SJSA1 (cell line): Measurements from ENCODE around the gene IGF2. TPM values are rescaled to one million over a fixed set of nuclear protein-coding genes. Genes with fewer than 3 reads are reported as not detected.
"Not testable (repeated sequence)": the region's sequence is repeated elsewhere in the genome, so short reads cannot be mapped to it uniquely, and the experiment has no call there.

Experiments
- DNase-seq, 2 experiments: peaks; one replicate each; pipeline ENCODE4 v3.0.0-alpha.2; 2015 to 2020; ENCODE audit warnings: low spot score in 2 of 2, low read depth in 1 of 2
- H3K27ac ChIP-seq: fragments of 250-450 bp; sonication (Bioruptor Pico); 2 replicates; pipeline ENCODE4 v1.5.1; 2020; ENCODE audit warnings: mild to moderate bottlenecking, moderate library complexity
- H3K27me3 ChIP-seq: fragments of 250-450 bp; sonication (Bioruptor Pico); replicated peaks from 2 replicates; pipeline ENCODE4 v1.5.1; 2020; ENCODE audit warnings: mild to moderate bottlenecking, moderate library complexity
- H3K36me3 ChIP-seq: fragments of 250-450 bp; sonication (Bioruptor Pico); 2 replicates; pipeline ENCODE4 v1.5.1; 2020; ENCODE audit warnings: mild to moderate bottlenecking
- H3K4me1 ChIP-seq: fragments of 250-450 bp; sonication (Bioruptor Pico); replicated peaks from 2 replicates; pipeline ENCODE4 v1.6.1; 2021; ENCODE audit warnings: mild to moderate bottlenecking
- H3K4me3 ChIP-seq: fragments of 250-450 bp; sonication (Bioruptor Pico); 2 replicates; pipeline ENCODE4 v1.5.1; 2020; ENCODE audit warnings: mild to moderate bottlenecking
- H3K9me3 ChIP-seq: fragments of 250-450 bp; sonication (Bioruptor Pico); replicated peaks from 2 replicates; pipeline ENCODE4 v1.5.1; 2020; ENCODE audit warnings: mild to moderate bottlenecking
- total RNA-seq: library from RNA; depleted of rRNA; stranded (reverse); fragments of >200 nt; shearing (Covaris generic); gene quantifications from 2 replicates; pipeline ENCODE4 v1.2.3, GENCODE V29; 2014

Gene IGF2
- total RNA-seq, 1 experiment from 2014 or later, result 31.5 TPM

GRCh38 chr11:2133241-2134021, 5.8 kb downstream of the IGF2 start:
- Histone ChIP-seq H3K4me1 (peaks cover 22% of the 10 kb centered on the region), H3K27me3 (peaks cover 20% of the 10 kb centered on the region), H3K9me3 (peaks cover 2% of the 10 kb centered on the region; the same call in 1 of the 2 replicates), H3K27ac (no peak overlapping the region), H3K4me3 (no peak overlapping the region), H3K36me3 (peaks cover 61% of the 10 kb centered on the region)
- DNase-seq, result no peak

- Histone ChIP-seq H3K4me1 (peaks cover 19% of the 10 kb centered on the region), H3K27ac (no peak overlapping the region), H3K9me3 (peaks cover 2% of the 10 kb centered on the region; the same call in 1 of the 2 replicates), H3K27me3 (peaks cover 20% of the 10 kb centered on the region), H3K36me3 (peaks cover 61% of the 10 kb centered on the region), H3K4me3 (no peak overlapping the region)
- DNase-seq, result no peak
These were observed 6.3 kb downstream of the IGF2 start for GRCh38 chr11:2132874-2133240.

GRCh38 chr11:2132246-2132645, 6.9 kb downstream of the IGF2 start:
- no peaks in the 10 kb centered on the region for H3K9me3 ChIP-seq
- H3K4me1 ChIP-seq, result peaks cover 13% of the 10 kb centered on the region
- no peak overlapping the region for H3K27ac ChIP-seq
- peaks cover 14% of the 10 kb centered on the region for H3K27me3 ChIP-seq
- H3K4me3 ChIP-seq, result no peak overlapping the region
- DNase-seq, result no peak
- peaks cover 61% of the 10 kb centered on the region for H3K36me3 ChIP-seq

GRCh38 chr11:2131371-2132236, 7.6 kb downstream of the IGF2 start:
- peaks cover 14% of the 10 kb centered on the region; the same call in 1 of the 2 replicates for H3K27me3 ChIP-seq
- H3K4me3 ChIP-seq, result no peak overlapping the region
- peaks cover 56% of the 10 kb centered on the region for H3K36me3 ChIP-seq
- peaks cover 7% of the 10 kb centered on the region for H3K4me1 ChIP-seq
- DNase-seq, result no peak
- no peak overlapping the region for H3K27ac ChIP-seq
- H3K9me3 ChIP-seq, result no peaks in the 10 kb centered on the region

GRCh38 chr11:2130881-2131352, 8.3 kb downstream of the IGF2 start:
- no peaks in the 10 kb centered on the region; the same call in 1 of the 2 replicates for H3K4me1 ChIP-seq
- peaks cover 14% of the 10 kb centered on the region; the same call in 1 of the 2 replicates for H3K27me3 ChIP-seq
- H3K9me3 ChIP-seq, result no peaks in the 10 kb centered on the region
- H3K27ac ChIP-seq, result no peak overlapping the region
- no peak overlapping the region for H3K4me3 ChIP-seq
- H3K36me3 ChIP-seq, result peaks cover 50% of the 10 kb centered on the region
- no peak for DNase-seq

- no peak for DNase-seq
- H3K9me3 ChIP-seq, result no peaks in the 10 kb centered on the region
- peaks cover 14% of the 10 kb centered on the region; the same call in 1 of the 2 replicates for H3K27me3 ChIP-seq
- H3K36me3 ChIP-seq, result peaks cover 45% of the 10 kb centered on the region
- no peaks in the 10 kb centered on the region for H3K4me1 ChIP-seq
- no peak overlapping the region for H3K4me3 ChIP-seq
- no peak overlapping the region for H3K27ac ChIP-seq
These were observed 9.4 kb downstream of the IGF2 start for GRCh38 chr11:2129699-2130366.

GRCh38 chr11:2129308-2129698, 9.9 kb downstream of the IGF2 start:
- H3K27ac ChIP-seq, result no peak overlapping the region
- H3K36me3 ChIP-seq, result peaks cover 41% of the 10 kb centered on the region
- DNase-seq, result no peak
- no peaks in the 10 kb centered on the region for H3K4me1 ChIP-seq
- no peaks in the 10 kb centered on the region for H3K9me3 ChIP-seq
- peaks cover 14% of the 10 kb centered on the region; the same call in 1 of the 2 replicates for H3K27me3 ChIP-seq
- no peak overlapping the region for H3K4me3 ChIP-seq

GRCh38 chr11:2128511-2129307, 10.5 kb downstream of the IGF2 start:
- Histone ChIP-seq H3K4me3 (no peak overlapping the region), H3K27ac (no peak overlapping the region), H3K36me3 (peaks cover 35% of the 10 kb centered on the region), H3K9me3 (no peaks in the 10 kb centered on the region), H3K27me3 (peaks cover 12% of the 10 kb centered on the region; the same call in 1 of the 2 replicates), H3K4me1 (no peaks in the 10 kb centered on the region)
- no peak for DNase-seq

GRCh38 chr11:2128130-2128510, 11.1 kb downstream of the IGF2 start:
- no peak overlapping the region for H3K27ac ChIP-seq
- H3K36me3 ChIP-seq, result peaks cover 29% of the 10 kb centered on the region

GRCh38 chr11:2127482-2128129, 11.6 kb downstream of the IGF2 start:
- DNase-seq, result no peak
- H3K9me3 ChIP-seq, result no peaks in the 10 kb centered on the region

More at GRCh38 chr11:2128130-2128510, 11.1 kb downstream of the IGF2 start:
- peaks cover 6% of the 10 kb centered on the region; the same call in 1 of the 2 replicates for H3K27me3 ChIP-seq
- peaks cover 6% of the 10 kb centered on the region for H3K4me1 ChIP-seq
- no peaks in the 10 kb centered on the region for H3K9me3 ChIP-seq
- DNase-seq, result no peak
- no peak overlapping the region for H3K4me3 ChIP-seq

GRCh38 chr11:2126520-2127085, 12.6 kb downstream of the IGF2 start:
- DNase-seq, result no peak
- no peak overlapping the region for H3K27ac ChIP-seq
- no peaks in the 10 kb centered on the region for H3K27me3 ChIP-seq
- H3K4me1 ChIP-seq, result peaks cover 19% of the 10 kb centered on the region
- H3K36me3 ChIP-seq, result peaks cover 17% of the 10 kb centered on the region
- no peaks in the 10 kb centered on the region for H3K9me3 ChIP-seq
- H3K4me3 ChIP-seq, result no peak overlapping the region

More at GRCh38 chr11:2127482-2128129, 11.6 kb downstream of the IGF2 start:
- Histone ChIP-seq H3K27ac (no peak overlapping the region), H3K4me1 (peaks cover 9% of the 10 kb centered on the region), H3K27me3 (peaks cover under 1% of the 10 kb centered on the region; the same call in 1 of the 2 replicates), H3K4me3 (no peak overlapping the region), H3K36me3 (peaks cover 24% of the 10 kb centered on the region)

- not testable (repeated sequence) for H3K36me3 ChIP-seq, DNase-seq
These were observed 14.3 kb downstream of the IGF2 start for GRCh38 chr11:2124736-2125484.

More at GRCh38 chr11:2124736-2125484, 14.3 kb downstream of the IGF2 start:
- not testable (repeated sequence) for H3K4me3 ChIP-seq, H3K9me3 ChIP-seq, H3K27ac ChIP-seq, H3K27me3 ChIP-seq
- peaks cover 30% of the 10 kb centered on the region for H3K4me1 ChIP-seq
